ENCODE data around the gene KCNJ5. TPM values are rescaled to one million over a fixed set of nuclear protein-coding genes. Genes with fewer than 3 reads are reported as not detected.

The KCNJ5 gene
- total RNA-seq, 2 donors from 2014 or later, result 8.2 to 23.3 TPM

- H3K27ac ChIP-seq, result peak overlapping the region in 1 of 2 donors; percentile 64
- no peak for DNase-seq (ENCODE audit: low spot score)
- TF ChIP-seq CTCF (IDR thresholded peaks at IDR 0.05), result no peak
- no peaks in the 10 kb centered on the region for H3K9me3 ChIP-seq
- peaks cover 0 to 43% of the 10 kb centered on the region in 2 donors for H3K4me1 ChIP-seq
- no peaks in the 10 kb centered on the region for H3K27me3 ChIP-seq
- no peak overlapping the region for H3K4me3 ChIP-seq
- no peaks in the 10 kb centered on the region for H3K36me3 ChIP-seq
Measured at GRCh38 chr11:128898580-128899344, 7.6 kb downstream of the KCNJ5 start.

GRCh38 chr11:128900468-128900867, 9.3 kb downstream of the KCNJ5 start:
- Histone ChIP-seq H3K36me3 (no peaks in the 10 kb centered on the region), H3K4me3 (no peak overlapping the region), H3K4me1 (peaks cover 0 to 43% of the 10 kb centered on the region in 2 donors), H3K27me3 (no peaks in the 10 kb centered on the region), H3K27ac (peak overlapping the region in 1 of 2 donors; percentile 1), H3K9me3 (no peaks in the 10 kb centered on the region)
- DNase-seq (ENCODE audit: low spot score), result no peak
- TF ChIP-seq CTCF (IDR thresholded peaks at IDR 0.05), result no peak

- no peak overlapping the region for H3K4me3 ChIP-seq
- no peaks in the 10 kb centered on the region for H3K9me3 ChIP-seq
- H3K4me1 ChIP-seq, result peaks cover 0 to 45% of the 10 kb centered on the region in 2 donors
- no peaks in the 10 kb centered on the region for H3K36me3 ChIP-seq
- H3K27ac ChIP-seq, result peak overlapping the region in 1 of 2 donors; percentile 31
- DNase-seq (ENCODE audit: low spot score), result no peak
- no peak for TF ChIP-seq CTCF (IDR thresholded peaks at IDR 0.05)
- H3K27me3 ChIP-seq, result no peaks in the 10 kb centered on the region
Measured at GRCh38 chr11:128901653-128902514, 10.7 kb downstream of the KCNJ5 start.

- H3K4me1 ChIP-seq, result peaks cover 0 to 41% of the 10 kb centered on the region in 2 donors
- no peak overlapping the region for H3K4me3 ChIP-seq
- no peak for TF ChIP-seq CTCF (IDR thresholded peaks at IDR 0.05)
- no peaks in the 10 kb centered on the region for H3K9me3 ChIP-seq
- H3K36me3 ChIP-seq, result no peaks in the 10 kb centered on the region
- no peak for DNase-seq (ENCODE audit: low spot score)
- no peaks in the 10 kb centered on the region for H3K27me3 ChIP-seq
- H3K27ac ChIP-seq, result no peak overlapping the region
Measured at GRCh38 chr11:128902515-128903066, 11.4 kb downstream of the KCNJ5 start.

GRCh38 chr11:128903248-128904061, 12.3 kb downstream of the KCNJ5 start:
- peaks cover 0 to 43% of the 10 kb centered on the region in 2 donors for H3K4me1 ChIP-seq
- no peaks in the 10 kb centered on the region for H3K36me3 ChIP-seq
- DNase-seq (ENCODE audit: low spot score), result no peak
- H3K4me3 ChIP-seq, result no peak overlapping the region
- no peaks in the 10 kb centered on the region for H3K27me3 ChIP-seq
- no peak for TF ChIP-seq CTCF (IDR thresholded peaks at IDR 0.05)
- no peaks in the 10 kb centered on the region for H3K9me3 ChIP-seq
- peak overlapping the region; percentile 9 to 83 for H3K27ac ChIP-seq

All from right atrium auricular region (tissue), 2 donors.